NCI-H524 (cell line): ENCODE data around the gene TSPO.

ENCODE experiments used
- DNase-seq, 2 experiments: peaks; one replicate each; lab custom pipeline; 2025; lab: John Stamatoyannopoulos, UW

Gene TSPO

DNA sequence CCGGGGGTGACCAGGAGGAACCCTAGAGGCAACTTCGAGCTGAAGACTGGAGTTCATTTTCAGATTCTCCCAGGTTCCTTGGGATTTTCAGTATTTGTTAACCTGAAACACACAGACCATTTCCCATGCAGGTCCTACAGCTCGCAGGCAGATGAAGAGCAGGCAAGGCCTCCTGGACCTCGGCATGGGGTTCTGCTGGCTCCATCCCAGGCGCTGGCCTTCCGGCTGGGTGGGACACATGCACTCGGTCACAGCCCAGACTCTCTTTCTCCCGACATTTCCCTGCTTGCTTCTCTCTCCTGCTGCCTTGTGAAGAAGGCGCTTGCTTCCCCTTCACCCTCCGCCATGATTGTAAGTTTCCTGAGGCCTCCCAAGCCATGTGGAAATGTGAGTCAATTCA lies 51.0 kb downstream of the TSPO start:
- no peak for DNase-seq

DNA sequence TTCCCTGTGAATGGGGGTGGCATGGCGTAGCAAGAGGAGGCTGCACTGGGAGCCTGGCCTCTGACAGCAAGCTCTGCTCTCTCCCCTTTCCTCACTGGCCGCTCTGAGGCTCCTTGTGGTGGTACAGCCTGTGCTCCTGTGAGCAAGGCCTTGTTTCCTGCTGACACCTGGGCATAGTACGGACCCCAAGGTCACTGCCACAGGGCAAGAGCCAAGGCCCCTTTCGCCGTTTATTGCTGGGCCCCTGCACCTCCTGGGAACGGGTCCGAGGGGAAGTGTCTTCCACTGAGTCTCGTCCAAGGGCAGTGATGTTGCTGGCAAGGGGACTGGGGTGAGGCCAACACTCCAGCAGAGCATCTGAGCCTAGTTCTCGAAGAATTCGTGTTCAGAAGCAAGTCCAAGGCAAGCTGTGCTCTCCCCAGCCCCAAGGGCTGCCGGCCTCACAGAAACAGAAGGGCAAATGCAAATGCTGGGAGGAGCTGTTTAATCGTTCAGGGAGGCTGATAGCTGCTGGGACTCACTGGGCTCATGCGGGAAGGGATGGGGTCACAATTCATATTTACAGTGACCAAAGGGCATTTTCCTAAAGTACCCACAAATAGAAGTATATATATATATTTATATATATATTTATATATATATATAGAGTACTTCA lies 51.5 kb downstream of the TSPO start:
- no peak for DNase-seq

DNA sequence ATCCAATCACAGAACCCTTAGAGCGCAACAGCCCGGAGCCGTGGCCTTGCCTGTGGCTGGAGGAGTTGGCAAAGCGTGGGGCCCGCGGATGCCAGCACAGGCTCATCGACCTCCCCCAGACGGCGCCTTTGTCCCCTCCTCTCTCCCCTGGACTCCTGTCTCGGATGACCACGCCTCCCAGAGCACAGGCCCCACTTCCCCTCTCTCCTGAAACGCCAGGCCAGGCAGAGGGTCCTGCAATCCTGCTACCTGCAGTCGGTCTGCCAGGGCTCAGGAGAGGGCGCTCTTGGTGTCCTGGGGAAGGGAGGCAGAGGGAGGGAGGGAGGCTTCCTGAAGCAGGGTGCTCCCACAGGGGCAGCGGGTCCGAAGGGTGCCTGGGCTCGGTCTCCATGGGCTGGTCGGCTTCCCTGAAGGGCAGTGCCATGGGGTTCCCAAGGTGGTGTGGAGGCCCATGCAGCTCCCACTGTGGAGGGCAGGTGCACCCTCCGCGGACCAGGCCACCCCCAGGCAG lies 52.2 kb downstream of the TSPO start:
- DNase-seq: no peak

DNA sequence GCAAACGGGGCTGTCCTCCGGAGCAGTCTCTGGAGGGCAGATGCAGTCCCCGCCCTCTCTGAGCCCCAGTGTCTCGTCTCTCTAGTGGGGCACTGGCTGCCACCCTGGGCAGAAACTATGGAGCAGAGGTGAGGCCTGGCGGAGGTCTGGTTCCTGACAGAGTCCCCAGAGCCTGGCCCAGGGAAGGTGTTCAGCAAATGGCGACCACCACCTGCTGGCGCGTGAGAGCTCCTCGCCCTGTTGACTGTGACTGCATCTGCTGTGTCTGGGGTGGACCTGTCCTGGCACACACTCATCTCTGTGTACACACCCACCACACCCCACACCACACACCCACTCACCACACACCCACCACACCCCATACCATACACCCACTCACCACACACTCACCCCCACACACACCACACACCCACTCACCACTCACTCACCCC lies 53.9 kb downstream of the TSPO start:
- DNase-seq: no peak

DNA sequence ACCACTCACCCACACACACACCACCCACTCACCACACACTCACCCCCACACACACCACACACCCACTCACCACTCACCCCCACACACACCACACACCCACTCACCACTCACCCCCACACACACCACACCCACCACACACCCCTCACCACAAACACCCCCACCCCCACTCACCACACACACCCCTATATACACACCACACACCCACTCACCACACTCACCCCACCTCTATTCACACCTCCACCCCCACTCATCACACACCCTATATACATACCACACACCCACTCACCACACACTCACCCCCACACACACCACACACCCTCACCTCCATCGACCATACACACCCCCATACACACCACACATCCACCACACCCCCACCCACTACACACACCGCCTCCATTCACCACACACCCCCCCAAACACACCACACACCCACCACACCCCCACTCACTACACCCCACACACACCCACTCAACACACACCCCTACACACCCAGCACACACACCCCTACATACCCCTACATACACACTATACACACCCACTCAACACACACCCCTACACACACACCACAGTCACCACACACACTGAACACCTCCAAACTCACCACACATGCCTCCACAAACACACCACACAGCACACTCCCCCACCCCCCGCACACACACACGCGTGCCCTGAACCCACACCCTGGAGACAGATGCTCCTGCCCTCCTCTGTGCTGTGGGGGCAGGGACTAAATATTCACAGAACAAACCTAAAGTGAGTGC lies 54.6 kb downstream of the TSPO start:
- no peak for DNase-seq

DNA sequence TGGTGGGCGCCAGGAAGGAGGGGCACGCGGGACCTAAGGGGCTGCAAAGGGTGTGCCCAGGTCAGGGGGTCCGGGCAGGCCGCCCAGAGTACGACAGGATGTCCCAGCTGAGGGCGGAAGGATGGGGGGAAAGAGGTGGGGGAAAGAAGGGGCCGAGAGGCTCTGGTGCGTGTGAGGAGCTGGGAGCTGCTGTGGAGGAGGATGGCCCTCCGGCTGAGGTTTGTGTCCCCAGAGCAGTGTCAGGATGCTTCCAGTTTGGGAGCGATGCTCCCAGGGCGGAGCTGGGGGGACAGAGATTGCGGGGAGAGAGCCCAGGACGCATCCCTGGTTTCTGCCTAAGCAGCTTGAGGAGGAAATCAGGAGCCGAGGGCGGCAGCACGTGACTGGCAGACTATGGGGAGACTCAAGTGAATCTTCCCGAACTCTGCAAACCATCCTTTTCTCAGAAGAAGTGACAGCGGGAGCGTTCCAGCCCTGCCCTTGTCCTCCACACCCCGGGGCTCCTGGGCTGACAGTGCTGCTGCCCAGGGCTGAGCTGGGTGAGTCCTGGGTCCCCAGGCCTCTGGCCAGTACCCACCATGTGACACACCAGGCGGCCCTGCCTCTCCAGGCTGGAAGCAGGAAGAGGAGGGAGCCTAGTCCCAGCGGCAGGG lies 55.3 kb downstream of the TSPO start:
- no peak for DNase-seq

DNA sequence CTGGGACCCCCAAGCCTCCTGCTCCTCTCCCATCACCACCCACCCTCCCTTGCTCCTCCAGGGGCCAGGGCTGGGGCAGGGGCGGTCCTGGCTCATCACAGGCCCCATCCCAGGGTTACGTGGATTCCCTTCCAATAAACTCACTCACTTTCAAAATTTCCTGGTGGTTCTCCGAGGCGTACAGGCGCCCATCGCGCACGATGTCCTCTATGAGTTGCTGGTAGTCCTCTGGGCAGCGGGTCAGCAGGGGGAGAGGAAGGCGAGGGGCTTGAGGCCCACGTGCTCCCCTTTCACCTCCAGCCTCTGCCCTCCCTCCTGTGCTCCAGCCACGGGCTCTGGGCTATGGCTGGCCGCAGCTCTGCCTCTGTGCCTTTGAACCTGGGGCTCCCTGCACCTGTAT lies 56.0 kb downstream of the TSPO start:
- DNase-seq: no peak

DNA sequence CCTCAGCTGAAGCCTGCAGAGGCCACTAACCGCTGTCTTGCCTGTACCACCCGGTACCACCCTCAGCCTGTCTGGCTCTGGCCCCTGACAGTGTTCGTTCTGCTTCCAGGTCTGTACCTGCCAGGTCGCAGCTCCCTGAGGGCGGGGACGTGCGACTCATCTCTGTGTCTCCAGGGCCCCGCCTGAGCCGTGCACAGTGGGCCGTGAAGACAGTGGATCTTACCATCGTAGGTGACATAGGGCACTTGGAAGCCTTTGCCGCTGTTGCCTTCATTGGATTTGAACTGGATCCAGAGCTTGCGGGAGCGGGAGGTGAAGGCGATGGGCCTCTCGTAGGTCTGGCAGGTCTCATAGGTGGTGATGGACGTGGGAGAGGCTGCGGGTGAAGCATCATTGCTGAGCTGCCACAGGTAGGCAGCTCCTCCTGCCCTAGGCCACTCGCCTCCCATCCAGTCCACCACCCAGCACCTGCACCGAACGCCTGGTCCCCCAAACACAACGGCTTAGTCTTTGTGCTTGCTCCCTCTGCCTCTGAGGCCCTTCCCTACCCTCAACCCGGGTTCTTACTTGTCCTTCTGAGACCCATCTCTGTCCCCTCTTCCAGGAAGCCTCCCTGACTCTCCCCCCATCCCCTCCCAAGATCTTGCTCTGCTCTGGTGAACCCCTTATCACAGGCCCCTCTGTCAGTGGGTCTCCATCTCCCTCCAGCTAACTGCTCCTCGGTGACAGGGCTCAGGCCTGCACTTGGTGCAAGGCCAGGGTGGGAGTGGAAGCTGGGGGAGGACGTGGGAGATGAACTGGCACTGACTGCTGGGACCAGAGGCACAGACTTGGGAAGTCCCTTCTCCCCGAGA lies 56.7 kb downstream of the TSPO start:
- no peak for DNase-seq

DNA sequence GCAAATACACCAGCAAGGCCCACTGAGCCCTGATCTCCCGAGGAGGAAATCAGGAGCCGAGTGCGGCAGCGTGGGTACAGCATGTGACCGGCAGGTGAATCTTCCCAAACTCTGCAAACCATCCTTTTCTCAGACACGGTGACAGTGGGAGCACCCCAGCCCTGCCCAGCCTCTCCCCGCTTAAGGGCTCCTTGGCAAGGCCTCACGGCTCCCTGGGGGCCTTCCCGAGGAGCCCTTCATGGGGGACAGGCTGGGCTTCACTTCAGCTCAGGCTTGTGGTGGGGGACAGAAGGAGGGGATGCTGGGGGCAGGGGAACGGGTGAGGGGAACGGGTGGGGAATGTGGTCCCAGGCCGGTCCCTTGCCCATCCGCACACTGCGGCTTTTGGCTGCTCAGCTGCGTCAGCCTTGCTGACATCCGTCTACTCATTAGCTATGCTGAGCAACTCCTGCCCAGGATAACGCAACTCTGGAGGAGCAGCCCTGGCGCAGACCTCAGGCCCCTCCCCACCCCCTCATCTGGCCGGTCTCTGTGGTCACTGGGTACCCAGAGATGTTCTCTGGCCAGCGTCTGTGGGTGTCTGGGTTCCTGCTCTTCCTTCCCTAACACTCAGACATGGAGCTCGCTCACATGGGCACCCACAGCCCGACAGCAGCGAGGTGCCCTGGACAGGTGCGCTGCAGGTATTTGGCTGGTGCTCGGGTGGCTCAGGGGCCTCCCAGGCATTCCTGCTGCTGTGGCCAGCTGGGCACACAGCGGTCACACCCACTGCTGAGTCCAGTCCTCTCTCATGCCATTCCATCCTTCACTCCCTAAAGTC lies 57.6 kb downstream of the TSPO start:
- no peak for DNase-seq

DNA sequence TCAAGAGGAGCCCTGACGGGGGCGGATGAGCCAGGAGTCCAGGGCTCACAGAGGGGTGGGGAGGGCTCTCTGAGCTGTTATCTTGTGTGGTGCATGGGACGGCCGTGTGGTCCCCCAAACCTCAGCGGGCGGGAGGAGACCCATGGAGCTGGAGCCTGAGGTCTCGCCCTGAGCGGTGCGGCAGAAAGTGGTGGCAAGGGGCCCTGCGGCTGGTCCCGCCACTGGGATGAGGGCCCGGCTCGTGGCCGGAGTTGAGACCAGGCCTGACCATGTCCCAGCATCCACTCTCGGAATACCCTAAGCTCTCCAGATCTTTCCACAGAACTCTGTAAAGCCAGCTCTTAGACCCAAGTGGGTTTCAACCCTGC lies 58.1 kb downstream of the TSPO start:
- no peak for DNase-seq

DNA sequence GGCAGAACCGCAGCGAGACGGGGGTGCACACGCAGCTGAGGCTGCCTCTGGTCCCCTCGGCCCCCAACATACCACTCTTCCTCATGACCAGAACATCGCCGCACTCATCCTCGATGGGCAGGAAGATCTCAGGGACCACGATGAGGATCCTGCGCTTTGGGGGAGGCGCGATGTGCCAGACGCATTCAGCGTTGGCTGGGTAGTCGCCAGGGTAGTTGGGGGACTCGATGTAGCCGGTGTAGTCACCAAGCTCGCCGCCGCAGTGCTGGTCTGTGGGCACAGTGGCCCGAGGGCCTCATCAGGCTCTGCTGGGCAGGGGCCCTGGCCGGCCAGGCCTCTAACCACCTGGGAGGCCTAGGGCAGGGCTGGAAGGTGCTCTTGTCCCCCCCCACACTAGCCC lies 58.6 kb downstream of the TSPO start:
- DNase-seq: no peak

DNA sequence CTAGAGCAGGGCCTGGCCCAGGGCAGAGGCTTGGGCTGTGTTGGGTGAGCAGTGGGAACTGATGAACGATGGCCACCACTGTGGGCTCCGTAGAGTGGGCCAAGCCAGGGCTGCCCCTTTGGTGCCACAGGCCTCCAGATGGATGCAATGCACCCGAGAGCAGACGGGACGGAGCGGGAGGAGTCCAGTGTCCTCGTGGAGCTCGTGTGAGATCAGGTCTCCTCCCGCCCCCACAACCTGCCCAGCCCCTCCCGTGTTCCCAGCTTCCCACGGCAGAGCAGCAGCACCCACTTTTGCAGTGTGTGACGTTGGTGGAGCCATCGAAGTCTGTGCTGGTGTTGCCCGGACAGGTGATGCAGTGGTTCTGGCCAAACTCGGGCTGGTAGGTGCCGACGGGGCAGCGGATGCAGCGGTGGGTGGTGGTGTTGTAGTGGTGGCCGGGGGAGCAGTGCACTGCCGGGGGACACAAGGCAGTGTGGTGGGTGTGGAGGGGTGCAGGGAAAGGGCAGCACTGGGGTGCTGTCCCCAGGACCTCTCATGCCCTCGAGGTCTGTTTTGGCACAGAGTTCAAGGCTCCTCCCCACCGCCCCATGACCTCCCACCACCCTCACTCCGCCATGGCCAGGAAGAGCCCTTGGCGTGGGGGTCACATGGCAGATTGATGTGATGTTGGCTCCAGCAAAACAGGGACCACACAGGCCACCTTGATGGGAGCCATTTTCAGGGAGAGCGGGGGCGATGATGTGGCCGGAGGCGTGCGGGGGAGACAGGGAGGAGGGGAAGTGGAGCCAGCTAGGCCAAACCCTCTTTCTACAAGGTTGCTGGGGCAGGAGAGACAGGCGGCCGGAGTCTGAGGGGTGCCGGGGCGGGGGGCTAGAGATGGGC lies 59.5 kb downstream of the TSPO start:
- DNase-seq: no peak

DNA sequence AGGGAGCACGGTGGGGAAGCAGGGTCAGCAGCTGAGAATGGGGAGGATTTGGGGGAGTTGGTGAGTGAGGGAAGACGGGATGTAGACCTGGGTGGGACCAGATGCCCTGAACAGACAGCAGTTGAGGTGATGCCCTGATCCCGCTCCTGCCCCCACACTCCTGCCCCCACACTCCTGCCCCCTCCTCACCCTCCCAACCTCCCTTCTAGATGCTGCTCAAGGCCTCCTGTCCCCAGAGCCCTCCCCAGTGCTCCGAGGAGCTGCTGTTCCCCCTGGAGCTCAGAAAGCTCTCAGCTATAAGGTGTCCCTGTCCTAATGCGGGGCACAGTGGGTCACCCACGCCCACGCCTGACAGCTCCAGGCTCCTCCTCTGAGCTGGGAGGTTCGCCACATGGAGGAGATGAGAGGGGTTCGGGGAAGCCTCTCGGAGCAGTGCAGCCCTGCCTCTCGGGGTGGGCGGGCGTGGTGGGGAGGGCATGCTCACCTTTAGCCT lies 60.6 kb downstream of the TSPO start:
- DNase-seq: no peak

DNA sequence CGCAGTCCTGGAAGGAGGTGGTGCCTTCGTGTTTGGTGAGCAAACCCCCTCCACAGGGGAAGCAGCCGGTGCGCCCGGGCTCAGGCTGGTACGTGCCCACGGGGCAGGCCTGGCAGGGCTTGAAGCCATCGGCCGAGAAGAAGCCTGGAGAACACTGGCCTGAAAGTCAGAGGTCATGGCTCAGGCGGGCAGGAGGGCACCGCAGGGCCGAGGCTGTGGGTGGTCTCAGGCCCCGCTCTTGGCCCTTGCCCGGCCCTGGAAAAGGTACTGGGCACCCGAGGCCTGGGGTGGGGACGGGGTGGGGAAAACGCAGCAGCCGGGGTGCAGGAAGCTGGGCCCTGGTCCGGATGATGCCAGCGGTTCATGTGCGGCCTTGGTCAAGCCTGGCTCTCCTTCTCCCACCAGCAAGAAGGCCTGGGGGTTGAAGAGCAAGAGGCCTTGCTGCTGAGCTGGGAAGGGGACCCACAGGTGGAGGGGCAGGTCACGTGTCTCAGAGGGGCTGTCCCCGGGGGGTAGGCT lies 61.1 kb downstream of the TSPO start:
- no peak for DNase-seq
